ENCODE results near the gene SMIM38. TPM values are rescaled to one million over a fixed set of nuclear protein-coding genes. Genes with fewer than 3 reads are reported as not detected.

Gene SMIM38
- total RNA-seq (2022; extraction: Qiagen RNA extraction) = 0.04 to 0.05 TPM (median 0.05 TPM) in 4 of 5 replicates, not detected in the other

DNA sequence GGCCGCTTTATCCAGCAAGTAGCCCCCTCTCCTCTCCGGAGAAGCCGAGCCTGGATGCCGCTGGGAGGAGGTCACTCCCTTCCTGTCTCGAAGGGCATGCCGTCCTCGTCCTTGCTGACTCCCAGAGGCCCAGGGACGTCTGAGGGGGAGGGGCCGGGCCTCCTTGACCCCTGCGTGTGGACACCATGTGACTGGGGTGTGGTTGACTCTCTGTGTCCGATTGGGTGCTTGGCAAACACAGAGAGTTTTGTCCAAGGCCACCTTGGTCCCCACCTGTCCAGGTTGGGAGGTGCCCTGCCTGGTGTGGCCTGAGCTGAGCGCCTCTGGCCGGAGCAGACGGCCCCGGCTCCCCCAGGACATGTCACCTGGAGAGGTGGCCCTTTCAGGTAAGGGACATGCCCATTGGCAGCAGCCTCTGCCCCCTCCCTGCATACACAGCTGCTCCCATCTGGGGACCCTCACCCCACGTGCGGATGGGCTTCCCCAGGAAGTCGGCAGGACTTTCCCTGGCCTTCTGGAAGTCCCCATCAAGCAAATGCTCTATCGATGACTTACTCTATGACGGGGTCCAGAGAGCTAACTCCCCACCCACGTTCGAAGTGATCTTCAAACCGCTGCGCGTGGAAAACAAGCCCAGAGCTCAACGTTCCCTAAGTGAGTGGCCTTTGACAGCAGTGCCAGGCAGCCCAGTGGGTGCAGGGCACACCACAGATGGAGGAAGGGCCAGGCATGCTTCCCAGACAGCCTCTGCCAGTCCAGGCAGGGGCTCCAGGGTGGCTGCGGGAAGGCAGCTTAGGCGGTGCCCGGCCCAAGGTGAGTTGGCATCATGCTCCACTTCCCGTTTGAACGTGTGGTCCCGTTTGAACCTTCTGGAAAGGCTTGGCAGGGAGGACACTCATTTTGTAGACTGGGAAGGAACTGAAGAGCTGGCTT, at the start of gene SMIM38:
TSS of gene SMIM38 (plus strand) at position 634 of the 933 bp plus-strand sequence. CDS start 1,912 bp downstream, outside the sequence.

Other genes starting within 250 kb of the SMIM38 start
- not detected in 5 replicates for gene MRGPRD, start 174.9 kb upstream of the SMIM38 start, total RNA-seq (2022; extraction: Qiagen RNA extraction)
- 0.05 to 0.08 TPM (median 0.06 TPM) in 5 replicates for gene MRGPRF, start 142.7 kb upstream of the SMIM38 start, total RNA-seq (2022; extraction: Qiagen RNA extraction)
- gene TPCN2, start 107.0 kb upstream of the SMIM38 start, total RNA-seq (2022; extraction: Qiagen RNA extraction) = 8.5 to 14.0 TPM (median 13.4 TPM) in 5 replicates
- gene MYEOV, start 138.2 kb downstream of the SMIM38 start, total RNA-seq (2022; extraction: Qiagen RNA extraction) = 98.5 to 119 TPM (median 112 TPM) in 5 replicates

Measured in A549 treated with CORT108297 at 1 μM for 4 hours (cell line).